ENCODE measurements around the gene UTP14C.
"Not testable (repeated sequence)": the region's sequence is repeated elsewhere in the genome, so short reads cannot be mapped to it uniquely, and the experiment has no call there.

Gene UTP14C

DNA sequence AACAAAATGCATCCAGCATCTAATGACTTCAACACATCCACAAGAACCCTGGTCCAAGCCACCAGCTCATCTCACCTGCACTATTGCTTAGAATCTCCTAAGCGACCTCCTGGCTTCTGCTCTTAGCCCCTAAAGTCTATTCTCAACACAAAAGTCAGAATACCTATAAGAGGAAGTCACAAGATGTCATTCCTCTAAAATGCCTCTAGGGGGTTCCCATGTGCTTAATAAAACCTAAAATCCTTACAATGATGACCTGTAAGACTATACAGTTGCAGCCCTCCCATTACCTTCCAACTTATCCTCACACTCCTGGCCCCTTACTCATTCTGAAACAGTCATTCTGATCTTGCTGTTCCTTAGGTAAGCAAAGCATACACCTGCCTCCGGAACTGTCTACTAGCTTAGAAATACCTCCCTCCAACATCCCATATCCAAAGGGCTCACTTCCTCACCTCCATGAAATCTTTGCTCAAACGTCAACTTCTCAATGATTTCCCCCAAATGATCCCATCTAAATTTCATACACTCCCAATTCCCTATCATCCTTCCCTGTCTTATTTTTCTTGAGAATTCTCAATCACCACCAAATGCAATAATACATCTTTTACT is 23.3 kb upstream of the UTP14C start:
- in situ Hi-C loops (cut with MboI; ENCODE audit: low pct_unique_long_range_greater_than_20kb, low sequenced_read_pairs), result no loop called here
- peak; percentile 69 for DNase-seq

DNA sequence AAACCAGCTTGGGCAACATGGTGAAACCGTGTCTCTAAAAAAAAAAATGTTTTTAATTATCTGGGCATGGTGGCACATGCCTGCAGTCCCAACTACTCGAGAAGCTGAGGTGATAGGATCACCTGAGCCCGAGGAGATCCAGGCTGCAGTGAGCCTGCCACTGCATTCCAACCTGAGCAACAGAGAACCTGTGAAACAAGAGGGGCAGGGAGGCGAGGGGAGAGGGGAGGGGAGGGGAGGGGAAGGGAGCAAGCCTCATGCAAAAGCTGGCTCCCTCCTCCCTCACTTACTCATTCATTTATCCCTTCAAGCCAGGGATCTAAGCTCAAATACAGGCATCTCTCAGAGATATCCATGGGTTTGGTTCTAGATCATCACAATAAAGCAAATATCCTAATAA is 22.1 kb upstream of the UTP14C start:
- DNase-seq, result no peak
- in situ Hi-C loops (cut with MboI; ENCODE audit: low pct_unique_long_range_greater_than_20kb, low sequenced_read_pairs), result no loop called here

DNA sequence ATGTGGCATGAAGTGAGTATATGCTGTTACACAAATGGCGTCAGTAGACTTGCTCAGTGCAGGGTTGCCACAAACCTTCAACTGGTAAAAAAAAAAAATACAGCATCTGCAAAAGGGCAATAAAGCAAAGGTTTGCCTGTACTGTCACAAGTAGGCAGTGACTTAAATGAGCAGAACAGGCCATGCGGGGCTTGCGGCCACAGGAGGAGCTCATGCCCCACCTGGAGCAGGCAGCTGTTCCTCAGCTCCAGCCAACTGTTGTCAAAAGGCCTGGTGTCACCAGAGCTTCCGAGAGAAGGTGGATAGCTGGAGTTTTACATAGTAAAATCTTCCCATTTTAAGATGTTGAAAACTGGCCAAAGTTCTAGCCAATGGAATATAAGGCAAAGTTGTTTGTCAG is 20.9 kb upstream of the UTP14C start:
- no peak for DNase-seq

DNA sequence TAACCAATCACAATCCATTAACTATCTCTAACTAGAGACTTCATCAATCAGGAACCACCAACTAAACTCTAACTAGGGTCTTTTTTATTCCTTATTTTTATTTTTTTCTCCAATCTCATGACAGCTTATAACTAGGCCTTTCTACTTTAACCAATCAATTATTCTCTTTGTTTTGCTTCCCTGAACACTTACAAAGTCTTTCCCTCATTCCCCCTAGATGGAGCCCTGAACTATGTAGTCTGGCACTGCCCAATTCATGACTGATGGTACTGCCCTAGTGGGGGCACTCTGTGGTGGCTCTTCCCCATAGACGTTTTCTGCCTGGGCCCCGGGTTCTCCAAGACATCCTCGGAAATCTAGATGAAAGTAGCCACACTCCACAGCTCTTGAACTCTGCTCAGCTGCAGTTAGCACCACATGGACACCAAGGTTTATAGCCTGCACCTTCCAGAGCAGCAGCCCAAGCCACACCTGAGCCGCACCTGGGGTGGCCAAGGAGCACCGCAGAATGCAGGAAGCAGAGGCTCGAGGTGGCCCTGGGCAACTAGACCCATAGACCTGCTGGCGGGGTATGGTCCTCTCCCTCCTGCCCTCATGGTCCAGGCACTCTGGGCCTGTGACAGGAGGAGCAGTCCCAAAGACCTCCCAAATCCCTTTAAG is 19.9 kb upstream of the UTP14C start:
- no peak for DNase-seq

More for the DNA sequence above, 20.9 kb upstream of the UTP14C start:
- in situ Hi-C loops (cut with MboI; ENCODE audit: low pct_unique_long_range_greater_than_20kb, low sequenced_read_pairs), result no loop called here

DNA sequence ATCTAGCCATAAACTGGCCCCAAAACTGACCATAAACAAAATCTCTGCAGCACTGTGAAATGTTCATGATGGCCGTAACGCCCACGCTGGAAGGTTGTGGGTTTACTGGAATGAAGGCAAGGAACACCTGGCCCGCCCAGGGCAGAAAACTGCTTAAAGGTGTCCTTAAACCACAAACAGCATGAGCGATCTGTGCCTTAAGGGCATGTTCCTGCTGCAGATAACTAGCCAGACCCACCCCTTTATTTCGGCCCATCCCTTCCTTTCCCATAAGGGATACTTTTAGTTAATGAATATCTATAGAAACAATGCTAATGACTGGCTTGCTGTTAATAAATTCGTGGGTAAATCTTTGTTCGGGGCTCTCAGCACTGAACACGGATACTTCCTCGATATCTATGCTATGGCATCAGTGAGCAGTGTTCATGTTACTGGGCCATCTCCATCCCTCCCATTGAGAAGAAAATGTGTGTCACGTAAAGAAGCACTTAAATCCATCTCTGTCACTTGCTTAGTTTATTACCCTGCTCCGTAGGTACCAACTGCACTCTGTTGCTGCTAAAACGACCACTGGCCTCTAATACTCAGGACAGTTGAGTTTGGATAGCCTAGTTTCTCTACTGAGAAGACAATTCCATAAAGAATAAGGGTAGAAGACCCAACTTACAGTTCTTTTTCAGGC is 18.5 kb upstream of the UTP14C start:
- in situ Hi-C loops (cut with MboI; ENCODE audit: low pct_unique_long_range_greater_than_20kb, low sequenced_read_pairs), result no loop called here
- no peak for DNase-seq

More for the DNA sequence above, 19.9 kb upstream of the UTP14C start:
- in situ Hi-C loops (cut with MboI; ENCODE audit: low pct_unique_long_range_greater_than_20kb, low sequenced_read_pairs), result no loop called here

DNA sequence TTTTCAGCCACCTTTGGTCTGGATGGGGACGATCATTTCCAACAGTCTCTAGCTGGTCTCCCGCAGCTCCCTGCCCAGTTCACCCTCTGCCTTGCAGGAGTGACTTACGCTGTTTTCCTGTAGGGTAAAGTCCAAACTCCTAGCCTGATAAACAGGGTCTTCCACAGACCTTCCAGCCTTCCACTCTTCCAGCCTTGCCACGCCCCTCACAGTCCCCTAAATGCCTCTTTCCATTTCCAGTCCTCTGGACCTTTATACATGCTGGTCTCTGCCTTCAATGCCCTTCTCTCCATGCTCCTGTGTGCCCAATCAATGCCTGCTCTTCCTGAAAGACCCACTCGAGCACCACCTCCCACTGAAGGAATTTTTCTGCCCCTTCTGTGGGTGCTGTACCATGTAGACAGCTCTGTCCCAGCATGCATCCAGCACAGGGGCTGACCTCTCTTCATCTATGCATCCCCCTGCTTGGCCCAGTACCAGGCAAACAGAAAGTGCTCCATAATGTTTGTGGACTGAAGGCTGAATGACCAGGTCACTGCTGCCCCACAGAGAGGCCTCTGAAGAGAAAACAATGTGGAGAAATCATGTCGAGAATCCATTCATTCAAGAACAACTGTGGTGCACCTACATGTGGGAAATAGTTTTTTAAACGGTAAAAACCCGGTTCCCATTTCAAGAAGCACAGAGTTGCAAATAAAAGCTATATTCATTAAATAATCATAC is 17.8 kb upstream of the UTP14C start:
- DNase-seq, result no peak
- in situ Hi-C loops (cut with MboI; ENCODE audit: low pct_unique_long_range_greater_than_20kb, low sequenced_read_pairs), result no loop called here

DNA sequence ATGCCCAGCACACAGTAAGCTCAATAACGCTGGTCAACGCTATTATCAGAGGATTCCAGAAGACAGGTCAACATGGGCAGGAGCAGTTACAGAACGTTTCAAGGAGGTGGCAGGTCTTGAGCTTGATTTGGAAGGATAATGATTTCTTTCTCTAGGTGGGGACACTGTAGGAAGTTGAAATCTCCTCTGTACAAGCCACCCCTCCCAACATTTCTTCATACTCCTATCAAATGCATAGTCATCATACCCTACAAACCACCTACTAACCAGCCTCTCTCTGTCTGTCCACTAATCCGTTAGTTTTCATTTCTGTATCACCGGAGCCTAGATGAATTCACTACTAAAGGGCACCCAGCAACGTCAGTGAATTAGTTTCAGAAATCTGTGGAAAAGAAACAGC is 14.5 kb upstream of the UTP14C start:
- no peak for DNase-seq
- in situ Hi-C loops (cut with MboI; ENCODE audit: low pct_unique_long_range_greater_than_20kb, low sequenced_read_pairs), result no loop called here

DNA sequence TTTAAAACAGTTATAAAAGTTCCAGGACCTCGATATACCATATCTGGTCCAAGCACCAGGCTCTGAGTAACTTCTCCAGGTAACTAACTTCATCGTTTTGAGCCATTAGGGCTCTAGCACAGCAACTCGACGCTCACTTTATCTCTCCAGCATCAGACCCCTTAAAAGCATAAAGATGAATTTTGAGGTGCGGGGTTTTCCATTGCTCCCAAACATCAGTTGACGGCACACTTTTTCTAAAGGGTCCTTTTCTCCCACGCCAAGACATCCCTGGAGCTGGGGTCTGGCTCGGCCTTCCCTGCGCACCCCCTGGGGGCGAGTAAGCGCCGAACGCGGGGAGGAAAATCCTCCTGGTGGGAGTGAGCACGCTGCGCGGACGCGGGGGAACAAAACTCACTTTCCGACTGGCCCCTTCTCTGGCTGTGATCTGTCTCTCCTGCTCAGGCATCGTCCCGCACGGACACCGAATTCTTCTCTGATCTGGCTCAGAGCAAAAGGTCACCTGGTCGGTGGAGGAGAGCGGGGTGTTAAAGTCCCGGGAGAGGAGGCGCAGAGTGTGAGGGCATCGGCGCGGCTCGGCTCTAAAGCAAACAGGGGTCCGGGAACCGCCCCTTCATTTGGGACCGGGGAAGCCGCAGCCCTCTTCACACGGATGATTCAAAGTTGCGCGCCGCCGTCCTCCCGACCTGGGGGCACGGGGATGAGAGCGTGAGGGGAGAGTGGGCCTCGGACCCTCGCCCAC is 13.4 kb upstream of the UTP14C start, which contains the start of gene ATP7B:
ATP7B (minus strand) TSS at position 561 of the 742 bp plus-strand sequence; CDS start at position 448, 113 bp downstream.
- DNase-seq, result peak; percentile 62
- in situ Hi-C loops (cut with MboI; ENCODE audit: low pct_unique_long_range_greater_than_20kb, low sequenced_read_pairs), result no loop called here

DNA sequence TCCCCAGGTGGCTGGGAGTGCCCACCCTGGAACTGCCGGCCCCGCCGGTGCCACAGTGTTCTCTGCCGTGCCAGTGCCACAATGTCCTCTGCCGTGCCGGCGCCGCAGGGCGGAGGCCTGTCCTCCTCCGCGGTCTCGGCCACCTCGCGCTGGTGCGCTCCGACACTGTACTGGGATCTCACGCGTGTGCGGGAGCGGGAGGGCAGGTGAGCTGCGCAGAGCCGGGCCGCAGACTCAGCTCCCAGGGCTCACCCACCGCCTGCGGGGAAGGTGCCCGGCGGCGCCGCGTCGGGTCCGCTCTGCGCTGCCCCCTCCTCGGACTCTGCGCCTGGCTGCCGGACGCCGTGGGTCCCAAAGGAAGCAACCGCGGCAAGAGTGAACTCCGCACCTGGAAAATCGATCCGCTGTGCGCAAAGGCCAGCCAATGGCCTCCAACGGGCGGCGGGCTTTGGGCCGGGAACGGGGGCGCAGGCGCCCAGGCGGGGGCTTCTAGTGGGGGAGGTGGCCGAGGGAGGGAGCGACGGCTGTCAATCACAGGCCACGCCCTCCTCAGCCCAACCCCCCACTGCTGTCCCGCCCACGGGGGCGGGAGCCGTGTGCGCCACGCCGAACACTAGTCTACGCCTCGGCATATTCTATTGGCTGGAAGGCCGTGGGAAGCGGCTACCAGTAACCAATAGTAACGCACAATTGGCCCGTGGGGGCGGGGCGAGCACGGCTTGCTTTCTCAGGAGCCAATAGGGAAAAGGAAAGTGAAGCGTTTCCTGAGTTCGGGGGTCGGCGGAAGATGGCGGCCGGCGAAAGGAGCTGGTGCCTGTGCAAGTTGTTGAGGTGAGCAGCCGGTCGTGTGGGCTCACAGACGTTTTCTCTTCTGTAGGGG is 12.6 kb upstream of the UTP14C start, which contains the start of gene ALG11:
ALG11 (plus strand) TSS at position 767 of the 880 bp plus-strand sequence; CDS start at position 788, 21 bp downstream.
- in situ Hi-C loops (cut with MboI; ENCODE audit: low pct_unique_long_range_greater_than_20kb, low sequenced_read_pairs), result no loop called here
- DNase-seq, result peak; percentile 99

DNA sequence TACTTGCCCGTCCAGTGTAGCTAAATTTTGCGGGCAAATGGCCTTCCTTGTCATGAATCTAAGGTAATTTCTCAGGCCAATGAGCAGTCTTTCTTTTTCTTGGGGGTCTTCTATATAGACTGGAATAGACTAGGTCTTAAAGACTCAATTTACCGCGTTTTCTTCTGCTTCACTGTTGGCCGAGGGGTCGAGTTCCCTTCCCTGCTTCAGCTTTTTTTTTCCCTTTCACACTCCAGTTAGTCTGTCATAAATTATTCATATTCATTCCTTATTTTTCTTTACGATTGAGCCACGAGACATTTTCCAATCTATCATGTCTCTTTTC is 12.0 kb upstream of the UTP14C start:
- no peak for DNase-seq
- in situ Hi-C loops (cut with MboI; ENCODE audit: low pct_unique_long_range_greater_than_20kb, low sequenced_read_pairs), result no loop called here

DNA sequence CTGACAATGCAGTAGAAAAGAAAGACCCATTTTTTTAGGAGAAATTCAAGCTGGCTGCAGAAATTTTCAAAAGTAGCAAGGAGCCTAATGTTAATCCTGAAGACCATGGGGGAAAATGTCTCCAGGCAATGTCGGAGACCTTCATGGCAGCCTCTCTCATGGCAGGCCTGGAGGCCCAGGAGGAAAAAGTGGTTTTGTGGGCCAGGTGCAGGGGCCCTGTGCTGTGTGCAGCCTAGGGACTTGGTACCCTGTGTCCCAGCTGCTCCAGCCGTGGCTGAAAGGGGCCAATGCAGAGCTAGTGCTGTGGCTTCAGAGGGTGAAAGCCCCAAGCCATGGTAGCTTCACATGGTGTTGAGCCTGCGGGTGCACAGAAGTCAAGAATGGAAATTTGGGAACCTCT is 8.2 kb upstream of the UTP14C start:
- no peak for DNase-seq
- in situ Hi-C loops (cut with MboI; ENCODE audit: low pct_unique_long_range_greater_than_20kb, low sequenced_read_pairs), result no loop called here

DNA sequence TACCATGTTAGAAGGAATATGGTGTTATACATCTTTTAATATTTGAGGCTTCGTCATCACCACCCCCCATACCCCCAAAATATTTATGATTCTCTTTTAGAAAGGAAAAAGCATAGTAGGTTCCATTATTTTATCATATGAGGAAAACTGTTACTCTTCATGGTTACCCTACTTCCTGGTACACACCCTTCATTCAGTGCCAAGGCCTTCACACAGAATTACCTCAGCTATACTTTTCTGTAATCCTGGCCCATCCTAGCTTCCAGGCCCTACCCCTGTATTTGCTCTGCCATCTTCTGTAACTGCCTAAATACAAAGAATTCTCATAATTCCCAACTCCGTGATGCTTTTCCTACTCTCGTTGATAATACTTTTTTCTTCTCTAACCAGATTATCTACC is 4.3 kb upstream of the UTP14C start:
- DNase-seq, result no peak
- in situ Hi-C loops (cut with MboI; ENCODE audit: low pct_unique_long_range_greater_than_20kb, low sequenced_read_pairs), result no loop called here

DNA sequence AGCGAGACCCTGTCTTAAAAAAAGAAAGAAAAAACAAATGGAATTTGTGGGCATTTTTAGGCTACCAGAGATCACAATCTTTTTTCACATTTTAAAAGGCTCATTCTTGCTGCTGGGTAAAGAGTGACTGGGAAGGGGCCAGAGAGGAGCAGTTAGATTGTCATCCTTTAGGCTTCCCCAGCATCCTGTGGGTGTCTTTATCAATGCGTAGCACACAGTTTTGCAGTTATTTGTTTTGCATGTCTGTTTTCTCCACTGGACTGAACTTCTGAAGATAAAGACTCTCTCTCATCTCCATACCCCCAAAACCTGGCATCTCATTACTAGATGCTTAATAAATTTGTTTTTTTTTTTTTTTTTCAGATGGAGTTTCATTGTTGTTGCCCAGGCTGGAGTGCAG is 2.1 kb upstream of the UTP14C start:
- in situ Hi-C loops (cut with MboI; ENCODE audit: low pct_unique_long_range_greater_than_20kb, low sequenced_read_pairs), result no loop called here

DNA sequence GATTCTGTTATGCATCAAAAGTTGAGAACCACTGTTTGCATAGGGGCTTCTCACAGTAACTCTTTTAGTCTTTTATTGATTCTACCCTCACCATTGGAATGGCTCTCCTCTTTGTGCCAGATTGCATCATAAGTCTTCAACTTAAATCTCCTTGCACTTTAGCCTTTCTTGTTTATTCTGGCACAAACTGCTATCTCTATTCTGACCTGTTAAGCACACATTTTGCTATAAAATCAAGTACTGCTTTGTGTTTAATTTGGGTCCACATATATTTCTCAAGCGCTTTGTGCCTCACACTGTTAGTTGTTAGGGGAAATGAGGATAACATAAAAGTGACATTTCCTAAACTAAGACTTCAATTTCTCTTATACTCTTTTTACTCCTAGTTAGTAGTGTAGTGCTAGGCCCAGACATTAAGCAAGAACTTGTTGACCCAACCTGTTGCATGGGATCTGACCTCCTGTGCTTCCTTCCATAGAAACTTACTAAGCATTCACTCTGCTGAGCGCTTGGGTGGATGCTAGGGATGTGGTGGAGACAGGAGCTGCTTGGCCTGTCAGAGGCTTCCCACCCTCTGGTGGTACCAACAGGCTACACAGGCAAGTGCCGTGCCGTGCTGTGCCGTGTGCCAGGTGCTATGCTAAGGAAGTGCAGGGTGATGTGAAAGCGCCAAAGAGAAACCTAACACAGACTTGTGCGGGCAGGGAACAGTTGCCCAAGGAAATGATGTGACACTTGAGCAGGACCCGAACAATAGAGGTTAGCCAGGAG is 1.2 kb downstream of the UTP14C start:
- DNase-seq, result no peak
- in situ Hi-C loops (cut with MboI; ENCODE audit: low pct_unique_long_range_greater_than_20kb, low sequenced_read_pairs), result no loop called here

More for the DNA sequence above, 2.1 kb upstream of the UTP14C start:
- no peak for DNase-seq

DNA sequence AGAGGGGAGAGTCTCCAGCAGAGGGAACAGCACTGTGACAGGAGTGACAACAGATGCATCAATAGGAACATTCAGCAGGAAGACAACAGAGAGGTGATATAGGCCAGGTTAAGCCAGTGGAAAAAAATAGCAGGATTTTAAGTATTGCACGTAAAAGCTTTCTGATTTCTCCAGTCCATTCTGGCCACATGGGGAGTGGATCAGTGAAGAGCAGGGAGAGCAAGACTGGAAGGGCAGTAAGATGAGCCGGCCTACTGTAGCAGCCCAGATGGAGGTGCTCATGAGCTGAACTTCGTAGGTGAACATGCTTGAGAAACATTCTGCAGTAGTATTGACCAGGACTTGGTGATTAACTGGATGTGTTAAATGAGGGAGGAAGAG is 1.7 kb downstream of the UTP14C start:
- in situ Hi-C loops (cut with MboI; ENCODE audit: low pct_unique_long_range_greater_than_20kb, low sequenced_read_pairs), result no loop called here
- no peak for DNase-seq

DNA sequence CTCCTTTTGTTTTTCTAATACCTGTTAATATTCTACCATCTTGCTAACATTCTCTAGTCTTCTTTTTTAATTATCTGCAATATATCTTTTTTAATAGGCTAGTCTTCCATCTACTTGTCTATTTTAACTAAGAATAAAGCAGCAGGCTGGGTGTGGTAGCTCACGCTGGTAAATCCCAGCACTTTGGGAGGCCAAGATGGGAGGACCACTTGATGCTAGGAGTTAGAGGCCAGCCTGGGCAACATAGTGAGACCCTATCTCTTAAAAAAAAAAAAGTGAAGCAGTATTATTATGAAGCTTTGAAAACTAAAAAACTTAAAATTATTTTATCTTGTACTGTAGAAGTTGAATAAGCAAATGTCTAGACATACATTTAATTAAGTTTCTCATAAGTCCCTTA is 3.3 kb downstream of the UTP14C start:
- DNase-seq, result no peak
- in situ Hi-C loops (cut with MboI; ENCODE audit: low pct_unique_long_range_greater_than_20kb, low sequenced_read_pairs), result no loop called here

DNA sequence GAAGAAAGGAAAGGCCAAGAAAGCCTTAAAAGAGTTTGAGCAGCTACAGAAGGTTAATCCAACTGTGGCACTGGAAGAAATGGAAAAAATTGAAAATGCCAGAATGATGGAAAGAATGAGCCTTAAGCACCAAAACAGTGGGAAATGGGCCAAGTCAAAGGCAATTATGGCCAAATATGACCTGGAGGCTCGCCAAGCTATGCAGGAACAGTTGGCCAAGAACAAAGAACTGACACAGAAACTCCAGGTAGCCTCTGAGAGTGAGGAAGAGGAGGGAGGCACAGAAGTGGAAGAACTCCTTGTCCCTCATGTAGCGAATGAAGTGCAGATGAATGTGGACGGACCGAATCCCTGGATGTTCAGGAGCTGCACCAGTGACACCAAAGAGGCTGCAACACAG is 5.1 kb downstream of the UTP14C start:
- in situ Hi-C loops (cut with MboI; ENCODE audit: low pct_unique_long_range_greater_than_20kb, low sequenced_read_pairs), result no loop called here
- no peak for DNase-seq

DNA sequence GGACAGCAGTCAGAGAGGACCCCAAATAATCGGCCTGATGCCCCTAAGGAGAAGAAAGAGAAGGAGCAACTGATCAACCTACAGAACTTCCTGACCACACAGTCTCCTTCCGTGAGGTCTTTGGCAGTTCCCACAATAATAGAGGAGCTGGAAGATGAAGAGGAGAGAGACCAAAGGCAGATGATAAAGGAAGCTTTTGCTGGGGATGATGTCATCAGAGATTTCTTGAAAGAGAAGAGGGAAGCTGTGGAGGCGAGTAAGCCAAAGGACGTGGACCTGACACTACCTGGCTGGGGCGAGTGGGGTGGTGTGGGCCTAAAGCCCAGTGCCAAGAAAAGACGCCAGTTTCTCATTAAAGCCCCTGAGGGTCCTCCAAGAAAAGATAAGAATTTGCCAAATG is 5.9 kb downstream of the UTP14C start:
- DNase-seq; in situ Hi-C loops (cut with MboI; ENCODE audit: low pct_unique_long_range_greater_than_20kb, low sequenced_read_pairs): not testable (repeated sequence)
